GM21717 (cell line): Measurements from ENCODE around the gene ARHGEF12.

ENCODE experiments used
- ATAC-seq: cut with Tn5 transposase; IDR thresholded peaks from one replicate; pipeline ENCODE4 v1.9.1; 2021; ENCODE audit warnings: mild to moderate bottlenecking, moderate library complexity; ENCODE audit not compliant: unreplicated experiment

The ARHGEF12 gene

GRCh38 chr11:120514541-120515121, 178.4 kb downstream of the ARHGEF12 start:
- no peak for ATAC-seq

GRCh38 chr11:120515186-120515723, 179.0 kb downstream of the ARHGEF12 start:
- ATAC-seq: no peak

- ATAC-seq: no peak
Observed at GRCh38 chr11:120516461-120517389, 180.5 kb downstream of the ARHGEF12 start.

- no peak for ATAC-seq
Observed at GRCh38 chr11:120517390-120517761, 181.2 kb downstream of the ARHGEF12 start.

GRCh38 chr11:120517801-120518291, 181.6 kb downstream of the ARHGEF12 start:
- ATAC-seq: no peak

GRCh38 chr11:120518356-120518755, 182.1 kb downstream of the ARHGEF12 start:
- no peak for ATAC-seq

GRCh38 chr11:120519474-120519873, 183.3 kb downstream of the ARHGEF12 start:
- no peak for ATAC-seq

- ATAC-seq: no peak
Observed at GRCh38 chr11:120520091-120520822, 184.0 kb downstream of the ARHGEF12 start.

- no peak for ATAC-seq
Observed at GRCh38 chr11:120521176-120521575, 185.0 kb downstream of the ARHGEF12 start.

- ATAC-seq: no peak
Observed at GRCh38 chr11:120522021-120522420, 185.8 kb downstream of the ARHGEF12 start.

GRCh38 chr11:120522736-120523135, 186.5 kb downstream of the ARHGEF12 start:
- ATAC-seq: no peak

- no peak for ATAC-seq
Observed at GRCh38 chr11:120523196-120523595, 187.0 kb downstream of the ARHGEF12 start.

- no peak for ATAC-seq
Observed at GRCh38 chr11:120524536-120525085, 188.4 kb downstream of the ARHGEF12 start.

GRCh38 chr11:120525261-120526171, 189.3 kb downstream of the ARHGEF12 start:
- ATAC-seq: no peak

GRCh38 chr11:120526241-120526640, 190.0 kb downstream of the ARHGEF12 start:
- no peak for ATAC-seq

GRCh38 chr11:120527111-120527761, 191.0 kb downstream of the ARHGEF12 start:
- no peak for ATAC-seq

- no peak for ATAC-seq
Observed at GRCh38 chr11:120528749-120529148, 192.5 kb downstream of the ARHGEF12 start.

- ATAC-seq: no peak
Observed at GRCh38 chr11:120529214-120529613, 193.0 kb downstream of the ARHGEF12 start.

- no peak for ATAC-seq
Observed at GRCh38 chr11:120529911-120530310, 193.7 kb downstream of the ARHGEF12 start.
